HG03460 (cell line): ENCODE results near the gene NFATC2IP.
"Not testable (repeated sequence)": the region's sequence is repeated elsewhere in the genome, so short reads cannot be mapped to it uniquely, and the experiment has no call there.

Experiments
- ATAC-seq: cut with Tn5 transposase; IDR thresholded peaks from one replicate; pipeline ENCODE4 v1.9.1; 2021; ENCODE audit not compliant: unreplicated experiment

NFATC2IP gene

GRCh38 chr16:28964496-28964895, 13.8 kb downstream of the NFATC2IP start:
- ATAC-seq = no peak

GRCh38 chr16:28967156-28967555, 16.4 kb downstream of the NFATC2IP start:
- no peak for ATAC-seq

GRCh38 chr16:28969696-28970095, 19.0 kb downstream of the NFATC2IP start:
- ATAC-seq = not testable (repeated sequence)

- peak; percentile 22 for ATAC-seq
Observed at GRCh38 chr16:28974007-28974436, 23.3 kb downstream of the NFATC2IP start.

- peak; percentile 80 for ATAC-seq
Observed at GRCh38 chr16:28974437-28975157, 23.9 kb downstream of the NFATC2IP start, which contains the start of gene SPNS1. Gene SPNS1 (plus strand): TSS chr16:28974778. CDS start chr16:28975152, 374 bp downstream.

- no peak for ATAC-seq
Observed at GRCh38 chr16:28975158-28975599, 24.4 kb downstream of the NFATC2IP start.

- ATAC-seq = no peak
Observed at GRCh38 chr16:28977703-28978662, 27.2 kb downstream of the NFATC2IP start.

- ATAC-seq = not testable (repeated sequence)
Observed at GRCh38 chr16:28980330-28980729, 29.6 kb downstream of the NFATC2IP start.

- ATAC-seq = no peak
Observed at GRCh38 chr16:28980929-28981328, 30.2 kb downstream of the NFATC2IP start.

- ATAC-seq = no peak
Observed at GRCh38 chr16:28981517-28981916, 30.8 kb downstream of the NFATC2IP start.

GRCh38 chr16:28982418-28982817, 31.7 kb downstream of the NFATC2IP start:
- no peak for ATAC-seq

- ATAC-seq = no peak
Observed at GRCh38 chr16:28982949-28983348, 32.2 kb downstream of the NFATC2IP start.

GRCh38 chr16:28983644-28984043, 32.9 kb downstream of the NFATC2IP start:
- ATAC-seq = no peak

- no peak for ATAC-seq
Observed at GRCh38 chr16:28984091-28984490, 33.4 kb downstream of the NFATC2IP start.

GRCh38 chr16:28984619-28985135, 33.9 kb downstream of the NFATC2IP start, which contains the start of gene LAT:
Gene LAT (plus strand): TSS chr16:28985052. CDS start chr16:28985418, 366 bp downstream.
- ATAC-seq = no peak

GRCh38 chr16:28985211-28986041, 34.7 kb downstream of the NFATC2IP start:
- ATAC-seq = no peak

GRCh38 chr16:28986046-28986445, 35.3 kb downstream of the NFATC2IP start:
- ATAC-seq = no peak

GRCh38 chr16:28986492-28986891, 35.8 kb downstream of the NFATC2IP start:
- no peak for ATAC-seq

GRCh38 chr16:28987170-28987853, 36.6 kb downstream of the NFATC2IP start:
- ATAC-seq = no peak

GRCh38 chr16:28989363-28989762, 38.6 kb downstream of the NFATC2IP start:
- no peak for ATAC-seq
